HEK293 (cell line): ENCODE data around the gene NIPAL3.

Experiments used
- GLI4 ChIP-seq: fragments of 450-650 bp; formaldehyde crosslinking; IDR thresholded peaks from 2 replicates; pipeline ENCODE4 v1.5.1; 2016; ENCODE audit warnings: missing biosample characterization, missing genetic modification characterization
- MEIS1 ChIP-seq: sonication (generic); formaldehyde crosslinking; IDR thresholded peaks from 2 replicates; pipeline ENCODE4 v1.8.1; 2022; ENCODE audit warnings: missing genetic modification reagents, mild to moderate bottlenecking, borderline replicate concordance
- PBX3 ChIP-seq: sonication (generic); formaldehyde crosslinking; IDR thresholded peaks from 2 replicates; pipeline ENCODE4 v1.8.1; 2022; ENCODE audit warnings: mild to moderate bottlenecking, moderate library complexity, missing genetic modification reagents
- YY1 ChIP-seq: fragments of 450-650 bp; formaldehyde crosslinking; IDR thresholded peaks from 2 replicates; pipeline ENCODE4 v1.5.1; 2018; ENCODE audit warnings: missing biosample characterization, missing genetic modification characterization
- YY2 ChIP-seq: fragments of 450-650 bp; formaldehyde crosslinking; IDR thresholded peaks from 2 replicates; pipeline ENCODE4 v1.5.1; 2016; ENCODE audit warnings: missing biosample characterization, missing genetic modification characterization
- ZBTB20 ChIP-seq: fragments of 450-650 bp; formaldehyde crosslinking; IDR thresholded peaks from 2 replicates; pipeline ENCODE4 v1.5.1; 2016; ENCODE audit warnings: missing biosample characterization, missing genetic modification characterization
- ZBTB44 ChIP-seq: fragments of 450-650 bp; IDR thresholded peaks from 2 replicates; pipeline ENCODE4 v1.5.1; 2018; ENCODE audit warnings: missing biosample characterization, mild to moderate bottlenecking, missing genetic modification characterization
- ZFP3 ChIP-seq: fragments of 450-650 bp; formaldehyde crosslinking; IDR thresholded peaks from 2 replicates; pipeline ENCODE4 v1.5.1; 2016; ENCODE audit warnings: low read depth, missing biosample characterization, missing genetic modification characterization
- ZNF146 ChIP-seq: fragments of 450-650 bp; formaldehyde crosslinking; IDR thresholded peaks from 2 replicates; pipeline ENCODE4 v1.5.1; 2016; ENCODE audit warnings: missing biosample characterization, missing genetic modification characterization
- ZNF148 ChIP-seq: fragments of 450-650 bp; formaldehyde crosslinking; IDR thresholded peaks from 2 replicates; pipeline ENCODE4 v1.5.0; 2017; ENCODE audit warnings: missing biosample characterization, missing genetic modification characterization, borderline replicate concordance
- ZNF174 ChIP-seq: fragments of 450-650 bp; formaldehyde crosslinking; IDR thresholded peaks from 2 replicates; pipeline ENCODE4 v1.5.0; 2017; ENCODE audit warnings: missing biosample characterization, mild to moderate bottlenecking, missing genetic modification characterization
- ZNF248 ChIP-seq: fragments of 450-650 bp; formaldehyde crosslinking; IDR thresholded peaks from 2 replicates; pipeline ENCODE4 v1.5.1; 2017; ENCODE audit warnings: missing biosample characterization, missing genetic modification characterization
- ZNF26 ChIP-seq: fragments of 450-650 bp; formaldehyde crosslinking; IDR thresholded peaks from 2 replicates; pipeline ENCODE4 v1.5.1; 2016; ENCODE audit warnings: missing biosample characterization, missing genetic modification characterization
- ZNF266 ChIP-seq: fragments of 450-650 bp; formaldehyde crosslinking; IDR thresholded peaks from 2 replicates; pipeline ENCODE4 v1.5.1; 2016; ENCODE audit warnings: missing biosample characterization, missing genetic modification characterization, low read depth
- ZNF324 ChIP-seq: fragments of 450-650 bp; formaldehyde crosslinking; IDR thresholded peaks from 2 replicates; pipeline ENCODE4 v1.5.1; 2016; ENCODE audit warnings: missing biosample characterization, missing genetic modification characterization
- ZNF335 ChIP-seq: fragments of 450-650 bp; formaldehyde crosslinking; conservative IDR thresholded peaks from 2 replicates; pipeline ENCODE4 v1.5.1; 2016; ENCODE audit warnings: missing biosample characterization, missing genetic modification characterization
- ZNF341 ChIP-seq: fragments of 450-650 bp; formaldehyde crosslinking; IDR thresholded peaks from 2 replicates; pipeline ENCODE4; 2016; ENCODE audit warnings: low read depth, missing biosample characterization, missing genetic modification characterization
- ZNF416 ChIP-seq: fragments of 450-650 bp; formaldehyde crosslinking; IDR thresholded peaks from 2 replicates; pipeline ENCODE4 v1.5.1; 2016; ENCODE audit warnings: missing biosample characterization, missing genetic modification characterization
- ZNF423 ChIP-seq: fragments of 450-650 bp; formaldehyde crosslinking; IDR thresholded peaks from 2 replicates; pipeline ENCODE4 v1.5.1; 2016; ENCODE audit warnings: missing biosample characterization, missing genetic modification characterization
- ZNF510 ChIP-seq: fragments of 450-650 bp; formaldehyde crosslinking; IDR thresholded peaks from 2 replicates; pipeline ENCODE4 v1.5.1; 2018; ENCODE audit warnings: mild to moderate bottlenecking, missing genetic modification characterization, missing biosample characterization; ENCODE audit not compliant: insufficient replicate concordance
- ZNF513 ChIP-seq: fragments of 450-650 bp; IDR thresholded peaks from 2 replicates; pipeline ENCODE4 v1.5.1; 2018; ENCODE audit warnings: missing biosample characterization, missing genetic modification characterization
- ZNF514 ChIP-seq: fragments of 450-650 bp; formaldehyde crosslinking; IDR thresholded peaks from 2 replicates; pipeline ENCODE4 v1.5.1; 2016; ENCODE audit warnings: missing biosample characterization, missing genetic modification characterization
- ZNF521 ChIP-seq: fragments of 450-650 bp; formaldehyde crosslinking; IDR thresholded peaks from 2 replicates; pipeline ENCODE4 v1.5.1; 2017; ENCODE audit warnings: missing biosample characterization, mild to moderate bottlenecking, missing genetic modification characterization
- ZNF530 ChIP-seq: fragments of 450-650 bp; formaldehyde crosslinking; IDR thresholded peaks from 2 replicates; pipeline ENCODE4 v1.5.1; 2016; ENCODE audit warnings: low read depth, missing biosample characterization, missing genetic modification characterization
- ZNF560 ChIP-seq: fragments of 450-650 bp; formaldehyde crosslinking; IDR thresholded peaks from 2 replicates; pipeline ENCODE4 v1.5.1; 2017; ENCODE audit warnings: missing biosample characterization, missing genetic modification characterization, borderline replicate concordance
- ZNF580 ChIP-seq: fragments of 450-650 bp; formaldehyde crosslinking; IDR thresholded peaks from 2 replicates; pipeline ENCODE4 v1.5.1; 2016; ENCODE audit warnings: missing biosample characterization, missing genetic modification characterization
- ZNF610 ChIP-seq: fragments of 450-650 bp; formaldehyde crosslinking; IDR thresholded peaks from 2 replicates; pipeline ENCODE4 v1.5.1; 2016; ENCODE audit warnings: missing biosample characterization, missing genetic modification characterization, borderline replicate concordance
- ZNF623 ChIP-seq: fragments of 450-650 bp; formaldehyde crosslinking; IDR thresholded peaks from 2 replicates; pipeline ENCODE4 v1.5.1; 2016; ENCODE audit warnings: missing biosample characterization, missing genetic modification characterization
- ZNF624 ChIP-seq: fragments of 450-650 bp; formaldehyde crosslinking; IDR thresholded peaks from 2 replicates; pipeline ENCODE4 v1.5.1; 2017; ENCODE audit warnings: missing biosample characterization, missing genetic modification characterization
- ZNF626 ChIP-seq: fragments of 450-650 bp; sonication (Bioruptor Pico); formaldehyde crosslinking; IDR thresholded peaks from 2 replicates; pipeline ENCODE4 v1.5.1; 2018; ENCODE audit warnings: missing biosample characterization, missing genetic modification characterization, inconsistent platforms
- ZNF664 ChIP-seq: fragments of 450-650 bp; formaldehyde crosslinking; IDR thresholded peaks from 2 replicates; pipeline ENCODE4 v1.5.1; 2016; ENCODE audit warnings: missing biosample characterization, missing genetic modification characterization
- ZNF768 ChIP-seq: fragments of 450-650 bp; formaldehyde crosslinking; IDR thresholded peaks from 2 replicates; pipeline ENCODE4 v1.5.1; 2018; ENCODE audit warnings: missing biosample characterization, mild to moderate bottlenecking, missing genetic modification characterization
- ZSCAN30 ChIP-seq: fragments of 450-650 bp; IDR thresholded peaks from 2 replicates; pipeline ENCODE4 v1.5.1; 2018; ENCODE audit warnings: missing biosample characterization, mild to moderate bottlenecking, missing genetic modification characterization, moderate library complexity

The NIPAL3 gene

GRCh38 chr1:24413350-24414163 lies 2.0 kb upstream of the NIPAL3 start, which contains the start of gene STPG1 (continued):
- TF ChIP-seq ZSCAN30 (tag by site-specific recombination) (no peak), ZNF174 (tag by site-specific recombination) (no peak), ZNF266 (tag by site-specific recombination) (no peak), ZNF26 (no peak), ZNF423 (peak; percentile 75), ZNF580 (tag by site-specific recombination) (no peak), ZNF624 (no peak), ZNF510 (tag by site-specific recombination) (no peak), ZNF146 (no peak), ZNF248 (tag by site-specific recombination) (no peak), ZNF335 (peak; percentile 97), ZFP3 (no peak), YY1 (no peak), ZNF148 (no peak), ZNF610 (tag by site-specific recombination) (no peak), ZNF768 (no peak), ZNF623 (tag by site-specific recombination) (no peak), ZNF664 (tag by site-specific recombination) (no peak), ZNF324 (no peak), ZNF416 (tag by site-specific recombination) (no peak), ZBTB44 (tag by site-specific recombination) (peak; percentile 47; the same call in 1 of the 2 replicates), ZNF514 (tag by site-specific recombination) (no peak), MEIS1 (CRISPR knock-in tag) (no peak), GLI4 (tag by site-specific recombination) (no peak), ZNF626 (tag by site-specific recombination) (no peak), PBX3 (CRISPR knock-in tag) (no peak), ZNF521 (tag by site-specific recombination) (no peak), YY2 (no peak), ZNF560 (tag by site-specific recombination) (no peak), ZNF530 (tag by site-specific recombination) (no peak), ZBTB20 (tag by site-specific recombination) (peak; percentile 47; the same call in 1 of the 2 replicates), ZNF341 (tag by site-specific recombination) (peak; percentile 58; the same call in 1 of the 2 replicates), ZNF513 (tag by site-specific recombination) (no peak)
